Subcutaneous adipose tissue (tissue), 4 donors: ENCODE results near the gene SIRT1. TPM values are rescaled to one million over a fixed set of nuclear protein-coding genes. Genes with fewer than 3 reads are reported as not detected.

Experiments used
- total RNA-seq, 4 donors: library from RNA; depleted of rRNA; stranded (reverse); fragments of >200 nt; gene quantifications; one replicate each; pipeline ENCODE4 v1.1.0, GENCODE V29; 2016
- TF ChIP-seq, protein P1 (sequence below): fragments of 450-650 bp; IDR thresholded peaks from one replicate; pipeline ENCODE4 v1.5.1; 2016; ENCODE audit warnings: low read depth, mild to moderate bottlenecking, control low read depth, antibody characterized with exemption, moderate library complexity

SIRT1 gene
- total RNA-seq, 4 donors from 2014 or later: 34.7 to 44.7 (median 36.8) TPM

DNA sequence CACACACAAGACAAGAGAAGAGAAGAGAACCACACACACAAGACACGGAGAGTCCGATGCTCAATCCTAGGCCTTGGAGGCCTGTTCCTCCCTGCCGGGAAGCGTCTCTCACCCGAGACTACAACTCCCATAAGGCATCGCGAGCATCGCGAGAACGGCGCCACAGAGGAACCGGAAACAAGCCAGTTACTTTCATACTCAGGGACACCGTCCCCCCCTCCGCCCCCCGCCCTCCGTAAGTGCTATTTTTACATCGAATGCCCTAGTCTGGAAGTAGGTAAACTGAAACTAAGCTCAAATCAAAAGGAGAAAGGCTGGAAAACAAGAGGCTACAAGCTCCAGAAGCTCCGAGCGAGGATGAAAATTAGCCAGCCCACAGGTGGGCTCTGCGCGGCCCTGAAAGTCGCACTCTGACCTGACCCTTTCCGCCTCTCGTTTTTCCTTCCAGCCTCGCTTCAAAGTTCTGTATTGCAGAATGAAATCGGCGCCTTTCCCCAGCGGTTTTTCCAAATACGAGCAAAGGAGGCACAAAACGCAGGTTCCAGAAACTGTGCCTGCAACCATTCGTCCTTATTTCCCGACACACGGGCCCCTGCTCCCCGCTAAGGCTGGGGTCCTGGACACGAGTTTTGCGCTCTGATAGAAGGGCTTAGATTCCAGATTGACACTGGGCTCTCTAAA lies 35.0 kb upstream of the SIRT1 start:
- TF ChIP-seq, protein P1, sequence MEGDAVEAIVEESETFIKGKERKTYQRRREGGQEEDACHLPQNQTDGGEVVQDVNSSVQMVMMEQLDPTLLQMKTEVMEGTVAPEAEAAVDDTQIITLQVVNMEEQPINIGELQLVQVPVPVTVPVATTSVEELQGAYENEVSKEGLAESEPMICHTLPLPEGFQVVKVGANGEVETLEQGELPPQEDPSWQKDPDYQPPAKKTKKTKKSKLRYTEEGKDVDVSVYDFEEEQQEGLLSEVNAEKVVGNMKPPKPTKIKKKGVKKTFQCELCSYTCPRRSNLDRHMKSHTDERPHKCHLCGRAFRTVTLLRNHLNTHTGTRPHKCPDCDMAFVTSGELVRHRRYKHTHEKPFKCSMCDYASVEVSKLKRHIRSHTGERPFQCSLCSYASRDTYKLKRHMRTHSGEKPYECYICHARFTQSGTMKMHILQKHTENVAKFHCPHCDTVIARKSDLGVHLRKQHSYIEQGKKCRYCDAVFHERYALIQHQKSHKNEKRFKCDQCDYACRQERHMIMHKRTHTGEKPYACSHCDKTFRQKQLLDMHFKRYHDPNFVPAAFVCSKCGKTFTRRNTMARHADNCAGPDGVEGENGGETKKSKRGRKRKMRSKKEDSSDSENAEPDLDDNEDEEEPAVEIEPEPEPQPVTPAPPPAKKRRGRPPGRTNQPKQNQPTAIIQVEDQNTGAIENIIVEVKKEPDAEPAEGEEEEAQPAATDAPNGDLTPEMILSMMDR: no peak

DNA sequence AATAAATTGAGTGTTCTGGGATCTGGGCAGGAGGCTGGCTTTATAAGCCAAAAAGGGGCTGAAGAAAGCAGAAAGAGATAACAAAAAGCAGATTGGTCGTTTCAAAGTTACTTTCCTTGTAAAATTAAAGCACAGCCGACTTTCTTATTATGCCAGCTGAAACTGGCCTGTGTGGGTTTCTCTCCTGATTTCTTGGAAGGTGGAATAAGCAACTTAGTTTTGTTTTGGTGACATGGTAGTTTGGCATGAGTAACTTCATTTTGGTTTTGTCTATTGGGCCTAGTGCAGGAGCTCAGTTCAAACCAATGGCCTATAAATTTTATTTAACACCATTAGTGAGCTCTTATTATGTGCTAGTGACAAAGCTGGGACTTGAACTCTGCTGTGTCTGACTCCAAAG lies 33.3 kb upstream of the SIRT1 start:
- TF ChIP-seq, protein P1: no peak

DNA sequence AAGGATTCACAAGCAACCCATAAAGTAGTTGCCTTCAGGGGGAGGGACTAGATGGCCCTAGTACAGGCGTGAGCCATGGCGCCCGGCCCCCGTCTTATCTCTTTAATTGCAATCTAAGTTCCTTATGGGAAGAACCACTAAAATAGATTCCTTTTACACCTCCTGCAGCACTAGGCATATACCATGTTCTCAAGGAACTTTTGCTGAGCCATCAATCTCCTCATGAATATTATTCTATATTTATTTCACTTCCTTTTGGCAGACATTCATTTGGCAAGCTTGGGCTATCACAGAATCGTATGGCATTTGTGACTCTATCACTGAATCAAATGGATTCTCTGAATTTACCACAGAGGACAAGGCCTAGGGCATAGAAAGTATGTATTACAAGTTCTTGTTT lies 31.7 kb upstream of the SIRT1 start:
- TF ChIP-seq, protein P1: no peak

DNA sequence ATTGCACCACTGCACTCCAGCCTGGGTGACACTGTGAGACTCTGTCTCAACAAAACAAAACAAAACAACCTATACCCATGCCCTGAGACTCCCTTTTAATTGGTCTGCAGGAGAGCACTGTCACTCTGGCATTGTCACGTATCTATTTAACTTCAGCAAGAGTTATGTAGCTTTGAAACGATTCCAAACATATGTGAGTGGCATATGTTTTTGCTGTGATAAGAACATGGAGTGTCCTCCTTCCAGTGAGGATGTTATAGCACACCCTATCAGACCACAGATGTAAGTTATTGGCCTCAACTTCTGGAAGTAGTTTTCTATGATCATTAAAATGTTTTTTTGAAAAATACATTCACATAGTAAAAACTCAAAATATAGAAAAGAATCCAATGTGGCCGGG lies 30.9 kb upstream of the SIRT1 start:
- TF ChIP-seq, protein P1: no peak

DNA sequence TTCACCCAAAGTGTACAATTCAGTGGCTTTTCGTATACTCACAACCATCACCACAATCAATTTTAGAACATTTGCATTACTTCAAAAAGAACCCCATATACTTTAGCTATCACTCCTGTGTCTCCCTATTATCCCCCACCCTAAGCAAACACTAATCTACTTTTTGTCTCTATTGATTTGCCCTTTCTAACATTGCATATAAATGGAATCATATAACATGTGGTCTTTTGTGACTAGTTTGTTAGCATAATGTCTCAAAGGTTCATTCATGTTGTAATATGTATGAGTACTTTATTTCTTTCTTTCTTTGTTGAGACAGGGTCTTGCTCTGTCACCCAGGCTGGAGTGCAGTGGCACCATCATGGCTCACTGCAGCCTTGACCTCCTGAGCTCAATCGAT lies 25.5 kb upstream of the SIRT1 start:
- TF ChIP-seq, protein P1: no peak

DNA sequence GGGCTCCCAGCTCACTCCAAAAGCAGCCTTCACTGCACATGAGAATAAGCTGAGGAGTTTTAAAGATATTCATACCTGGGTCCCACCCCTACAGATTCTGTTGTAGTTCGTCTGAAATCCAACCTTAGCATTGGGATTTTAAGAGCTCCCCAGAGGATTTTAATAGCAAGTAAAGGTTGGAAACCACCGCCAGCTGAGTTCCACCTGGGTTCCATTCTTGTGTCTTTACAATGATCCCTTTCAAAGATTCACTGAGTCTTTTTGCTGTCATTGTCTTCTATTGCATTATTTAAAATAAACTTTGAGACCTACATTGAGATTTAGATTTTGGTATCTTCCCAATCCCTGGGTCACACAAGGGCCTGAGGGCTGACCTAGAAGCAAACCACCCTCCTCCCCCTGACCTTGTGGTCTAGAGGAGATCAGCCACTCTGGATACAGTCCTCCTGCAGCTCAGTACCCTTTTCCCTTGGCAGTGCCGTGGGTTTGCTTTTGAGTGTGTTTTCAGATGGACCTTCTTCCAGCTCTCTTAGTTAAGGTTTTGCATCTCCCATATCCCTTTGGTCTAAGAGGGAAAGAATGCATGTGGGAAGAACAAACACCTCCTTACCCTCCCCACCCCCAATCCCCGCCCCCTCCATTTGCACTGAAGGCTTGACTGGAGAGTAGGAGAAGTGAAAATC lies 22.6 kb upstream of the SIRT1 start:
- TF ChIP-seq, protein P1: no peak

DNA sequence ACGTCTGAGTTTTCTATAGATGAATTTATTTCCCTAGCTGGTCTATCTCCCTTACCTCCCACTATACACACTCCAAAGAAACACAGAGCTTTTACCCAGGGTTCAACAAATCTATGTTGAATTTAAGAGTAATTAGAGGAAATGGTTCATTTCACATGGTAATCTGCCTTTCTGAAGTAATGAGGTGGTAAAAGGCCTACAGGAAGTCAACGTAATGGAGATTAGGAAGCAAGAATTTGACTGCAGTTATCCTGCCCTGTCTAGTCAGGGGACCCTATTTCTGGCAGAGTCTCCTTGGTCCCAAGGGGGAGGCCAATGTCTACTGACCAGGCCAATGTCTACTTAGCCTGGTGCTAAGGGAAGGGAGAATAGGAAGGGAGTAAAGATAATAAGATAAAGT lies 21.4 kb upstream of the SIRT1 start:
- TF ChIP-seq, protein P1: no peak
